Mononuclear cell (primary cell): Measurements from ENCODE around the gene PWP2. TPM values are rescaled to one million over a fixed set of nuclear protein-coding genes. Genes with fewer than 3 reads are reported as not detected.

Experiments
- H3K27me3 ChIP-seq: 2 replicates; pipeline ENCODE4 v1.6.0; 2011; ENCODE audit warnings: low read length, control low read depth; ENCODE audit not compliant: insufficient read depth
- H3K4me1 ChIP-seq: 2 replicates; pipeline ENCODE4 v1.5.1; 2011; ENCODE audit warnings: mild to moderate bottlenecking, low read length, control low read depth; ENCODE audit not compliant: insufficient read depth
- H3K4me3 ChIP-seq: 2 replicates; pipeline ENCODE4 v1.5.1; 2011; ENCODE audit warnings: mild to moderate bottlenecking, low read length, moderate library complexity
- H3K9me3 ChIP-seq: 2 replicates; pipeline ENCODE4 v1.5.1; 2011; ENCODE audit warnings: low read depth, mild to moderate bottlenecking, control low read depth, low read length
- total RNA-seq: library from RNA; depleted of rRNA; stranded (reverse); fragments of >200 nt; gene quantifications from one replicate; pipeline ENCODE4 v1.2.3, GENCODE V29; 2012

PWP2 gene
- total RNA-seq, 1 donor = 9.1 TPM

DNA sequence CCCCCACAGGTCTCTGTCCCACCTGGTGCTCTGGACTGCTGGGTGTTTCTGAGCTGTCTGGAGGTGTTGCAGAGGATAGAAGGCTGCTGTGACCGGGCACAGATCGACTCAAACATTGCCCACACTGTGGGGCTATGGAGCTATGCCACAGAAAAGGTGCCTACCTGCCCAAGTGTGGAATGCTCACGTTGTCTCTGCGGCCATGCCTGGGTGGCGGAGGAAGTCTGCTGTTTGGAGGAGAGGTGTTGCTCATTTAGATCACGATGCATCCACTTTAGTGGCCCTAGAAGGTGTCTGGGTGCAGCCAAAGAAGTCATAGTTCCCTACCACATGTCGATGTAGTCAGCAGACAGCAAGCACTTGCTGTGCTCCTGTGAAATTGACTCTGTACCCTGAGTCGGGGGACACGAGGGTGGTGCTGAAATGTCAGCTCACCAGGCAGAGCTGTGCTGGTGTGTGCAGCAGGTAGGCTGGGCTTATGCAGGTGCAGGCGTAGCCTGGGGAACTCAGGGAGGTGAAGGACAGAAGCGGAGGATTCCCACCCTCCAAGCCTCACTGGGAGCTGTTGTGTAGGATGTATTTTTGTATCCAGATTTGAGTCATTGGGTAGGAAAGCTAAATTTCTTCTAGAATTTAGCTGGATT lies 32.8 kb upstream of the PWP2 start:
- Histone ChIP-seq H3K4me1 (no peaks in the 10 kb centered on the region), H3K27me3 (no peaks in the 10 kb centered on the region), H3K9me3 (no peaks in the 10 kb centered on the region), H3K4me3 (no peak overlapping the region)

DNA sequence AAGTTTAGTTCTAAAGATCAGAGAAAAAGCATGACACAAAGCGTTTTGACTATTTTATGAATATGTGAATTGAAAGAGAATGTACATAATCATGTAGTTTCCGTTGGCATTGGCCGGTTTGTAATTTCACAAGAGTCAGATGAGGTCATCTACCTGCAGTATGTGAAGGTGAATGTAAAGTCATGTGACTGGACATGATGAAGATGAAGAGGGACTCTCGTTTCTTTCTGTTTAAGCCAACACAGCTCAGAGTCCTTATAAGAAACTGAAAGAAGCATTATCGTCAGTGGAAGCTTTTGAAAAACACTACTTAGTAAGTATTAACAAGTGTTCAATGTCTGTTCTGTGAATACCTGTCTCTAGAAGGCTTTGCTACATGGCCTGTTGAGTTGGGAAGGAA lies 30.9 kb upstream of the PWP2 start:
- H3K4me3 ChIP-seq = no peak overlapping the region
- H3K27me3 ChIP-seq = no peaks in the 10 kb centered on the region
- H3K9me3 ChIP-seq = no peaks in the 10 kb centered on the region
- peaks cover 5% of the 10 kb centered on the region for H3K4me1 ChIP-seq

DNA sequence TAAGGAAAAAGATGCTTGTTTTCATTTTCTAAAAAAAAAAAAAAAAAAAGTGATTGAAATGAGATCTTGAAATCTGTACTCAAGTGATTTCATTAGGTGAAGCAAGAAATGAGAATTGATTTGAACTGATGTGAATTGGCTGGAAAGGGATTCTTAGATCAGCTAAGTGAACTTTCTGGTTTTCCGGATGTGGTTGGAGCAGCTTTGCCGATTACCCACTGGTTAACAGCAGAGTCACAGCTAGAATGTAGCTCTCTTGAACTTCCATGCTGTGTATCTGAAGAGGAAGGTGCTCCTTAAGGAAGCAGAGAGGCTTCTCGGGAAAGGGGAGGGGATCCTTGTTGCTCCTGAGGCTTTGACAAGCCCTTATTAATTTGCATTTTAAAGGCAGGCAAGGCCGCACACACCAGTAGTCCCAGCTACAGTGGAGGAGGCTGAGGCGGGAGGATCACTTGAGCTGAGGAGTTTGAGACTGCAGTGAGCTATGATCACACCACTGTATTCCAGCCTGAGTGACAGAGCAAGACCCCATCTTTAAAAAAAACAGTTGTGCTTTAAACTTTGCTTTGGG lies 28.7 kb upstream of the PWP2 start:
- Histone ChIP-seq H3K4me1 (peaks cover 25% of the 10 kb centered on the region), H3K4me3 (no peak overlapping the region), H3K9me3 (no peaks in the 10 kb centered on the region), H3K27me3 (no peaks in the 10 kb centered on the region)

DNA sequence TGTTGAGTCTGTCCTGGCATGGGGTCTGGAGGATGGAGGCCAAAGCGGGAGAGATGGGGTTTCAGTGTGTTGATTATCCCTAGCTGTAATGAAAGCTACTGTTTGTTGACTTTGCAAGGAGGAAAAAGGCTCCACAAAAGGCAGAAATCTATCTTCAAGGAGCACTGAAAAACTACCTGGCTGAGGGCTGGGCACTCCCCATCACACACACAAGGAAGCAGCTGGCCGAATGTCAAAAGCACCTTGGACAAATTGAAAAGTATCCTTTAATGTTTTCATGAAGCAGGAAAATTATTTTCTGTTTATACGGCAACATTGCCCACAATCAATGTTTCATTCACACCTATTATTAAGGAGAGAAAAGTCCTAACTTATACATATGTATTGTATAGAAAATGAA lies 27.8 kb upstream of the PWP2 start:
- Histone ChIP-seq H3K9me3 (no peaks in the 10 kb centered on the region), H3K27me3 (no peaks in the 10 kb centered on the region), H3K4me3 (no peak overlapping the region), H3K4me1 (peaks cover 33% of the 10 kb centered on the region)

DNA sequence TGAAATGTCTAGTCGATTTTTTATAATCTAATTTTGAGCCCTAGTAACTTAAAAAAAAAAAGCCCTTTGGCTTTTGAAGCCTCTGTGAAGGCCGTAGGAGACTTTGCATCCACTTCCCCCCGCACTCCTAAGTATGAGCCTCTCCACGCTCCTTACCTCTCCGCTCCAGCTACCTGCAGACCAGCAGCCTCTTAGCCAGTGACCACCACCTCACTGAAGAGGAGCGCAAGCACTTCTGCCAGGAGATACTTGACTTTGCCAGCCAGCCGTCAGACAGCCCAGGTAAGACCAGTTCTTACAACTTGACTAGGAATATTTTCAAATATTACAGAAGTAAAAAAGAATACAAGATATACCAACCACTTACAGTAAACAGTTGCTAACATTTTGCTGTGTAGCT lies 27.4 kb upstream of the PWP2 start:
- Histone ChIP-seq H3K4me3 (no peak overlapping the region), H3K4me1 (peaks cover 37% of the 10 kb centered on the region), H3K27me3 (no peaks in the 10 kb centered on the region), H3K9me3 (no peaks in the 10 kb centered on the region)

DNA sequence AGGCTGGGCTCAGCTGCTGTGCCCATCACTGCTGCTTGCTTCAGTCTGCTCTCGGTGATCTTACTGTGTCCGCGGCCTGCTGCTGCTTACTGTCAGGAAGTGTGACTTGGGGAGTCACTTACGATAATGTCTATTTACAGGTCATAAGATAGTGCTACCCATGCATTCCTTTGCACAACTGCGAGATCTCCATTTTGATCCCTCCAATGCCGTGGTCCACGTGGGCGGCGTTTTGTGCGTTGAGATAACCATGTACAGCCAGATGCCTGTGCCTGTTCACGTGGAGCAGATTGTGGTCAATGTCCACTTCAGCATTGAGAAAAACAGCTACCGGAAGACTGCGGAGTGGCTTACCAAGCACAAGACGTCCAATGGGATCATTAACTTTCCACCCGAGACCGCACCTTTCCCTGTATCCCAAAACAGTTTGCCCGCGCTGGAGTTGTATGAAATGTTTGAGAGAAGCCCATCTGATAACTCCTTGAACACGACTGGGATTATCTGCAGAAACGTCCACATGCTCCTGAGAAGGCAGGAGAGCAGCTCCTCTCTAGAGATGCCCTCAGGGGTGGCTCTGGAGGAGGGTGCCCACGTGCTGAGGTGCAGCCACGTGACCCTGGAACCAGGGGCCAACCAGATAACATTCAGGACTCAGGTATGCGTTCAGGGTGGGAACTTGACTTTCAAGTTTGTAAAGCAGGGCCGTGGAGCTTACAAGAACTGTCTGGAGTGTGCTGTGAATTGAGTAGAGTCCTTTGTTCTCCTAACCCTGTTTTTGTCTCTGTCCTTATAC lies 24.4 kb upstream of the PWP2 start:
- Histone ChIP-seq H3K4me3 (no peak overlapping the region), H3K4me1 (peaks cover 67% of the 10 kb centered on the region)

DNA sequence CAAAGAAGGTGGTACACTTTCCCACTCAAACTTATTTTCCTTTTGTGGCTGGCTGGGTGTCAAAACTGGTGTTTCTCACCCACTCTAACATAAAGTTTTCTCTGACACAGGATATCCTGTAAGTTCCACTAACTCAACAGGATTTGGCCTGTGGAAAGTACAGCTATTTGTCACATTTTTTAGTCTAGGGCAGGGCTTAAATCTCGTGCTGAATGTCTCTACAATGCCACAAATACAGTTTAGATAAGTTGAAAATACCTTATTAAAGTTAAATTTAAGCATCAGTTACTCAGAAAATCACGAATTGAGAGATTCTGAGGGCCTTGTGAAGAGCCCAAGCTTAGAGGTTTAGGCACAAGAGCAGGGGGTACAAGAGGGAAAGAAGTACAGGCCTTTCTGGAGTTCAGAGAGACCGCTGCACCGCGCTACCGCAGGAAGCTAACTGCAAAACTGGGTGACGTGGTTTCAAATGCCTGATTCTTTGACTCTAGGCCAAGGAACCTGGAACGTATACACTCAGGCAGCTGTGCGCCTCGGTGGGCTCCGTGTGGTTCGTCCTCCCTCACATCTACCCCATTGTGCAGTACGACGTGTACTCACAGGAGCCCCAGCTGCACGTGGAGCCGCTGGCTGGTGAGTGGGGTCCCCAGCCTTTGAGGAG lies 23.4 kb upstream of the PWP2 start:
- Histone ChIP-seq H3K4me1 (peaks cover 77% of the 10 kb centered on the region), H3K9me3 (no peaks in the 10 kb centered on the region), H3K27me3 (no peaks in the 10 kb centered on the region), H3K4me3 (no peak overlapping the region)

More for the DNA sequence above, 24.4 kb upstream of the PWP2 start:
- H3K9me3 ChIP-seq = no peaks in the 10 kb centered on the region
- H3K27me3 ChIP-seq = no peaks in the 10 kb centered on the region

GRCh38 chr21:44084496-44085241 lies 22.5 kb upstream of the PWP2 start:
- H3K27me3 ChIP-seq = no peaks in the 10 kb centered on the region
- no peaks in the 10 kb centered on the region for H3K9me3 ChIP-seq
- peaks cover 86% of the 10 kb centered on the region for H3K4me1 ChIP-seq
- no peak overlapping the region for H3K4me3 ChIP-seq

DNA sequence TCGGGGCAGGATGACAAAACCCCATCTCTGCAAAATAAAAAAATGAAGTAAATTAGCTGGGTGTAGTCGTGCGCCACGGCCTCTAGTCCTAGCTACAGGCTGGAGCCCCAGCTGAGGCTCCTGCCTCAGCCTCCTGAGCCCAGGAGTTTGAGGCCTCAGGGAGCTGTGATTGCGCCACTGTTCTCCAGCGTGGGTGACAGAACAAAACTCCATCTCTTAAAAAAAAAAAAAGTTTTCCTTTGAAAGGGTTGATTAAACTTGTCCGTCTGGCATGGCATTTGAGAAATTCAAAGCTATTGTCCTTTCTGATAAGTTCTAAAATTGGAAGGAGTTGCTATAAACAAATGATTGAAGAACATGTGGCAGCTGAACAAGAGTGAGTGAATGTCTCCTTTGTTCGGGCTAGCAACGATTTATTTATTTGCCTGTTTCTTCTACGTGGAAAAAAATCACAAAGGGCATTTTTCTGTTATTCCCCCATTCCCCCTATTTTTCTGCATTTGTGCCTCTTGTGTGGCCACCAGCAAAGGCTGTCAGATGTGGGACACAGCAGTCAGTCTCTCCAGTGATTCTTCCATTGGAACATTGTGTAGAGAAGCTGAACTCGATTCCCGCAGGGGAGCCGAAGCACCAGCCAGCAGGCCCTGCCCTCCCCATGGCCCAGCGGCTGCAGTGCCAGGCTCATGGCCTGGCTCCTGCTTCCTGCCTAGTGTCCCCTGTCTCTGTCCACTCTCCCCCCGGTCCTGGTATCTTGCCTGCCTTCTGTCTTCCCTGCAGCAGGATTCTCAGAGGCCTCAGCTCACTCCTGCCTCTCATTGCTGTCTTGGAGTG lies 21.5 kb upstream of the PWP2 start:
- no peaks in the 10 kb centered on the region for H3K27me3 ChIP-seq
- H3K4me3 ChIP-seq = no peak overlapping the region
- H3K4me1 ChIP-seq = peaks cover 96% of the 10 kb centered on the region
- no peaks in the 10 kb centered on the region for H3K9me3 ChIP-seq

DNA sequence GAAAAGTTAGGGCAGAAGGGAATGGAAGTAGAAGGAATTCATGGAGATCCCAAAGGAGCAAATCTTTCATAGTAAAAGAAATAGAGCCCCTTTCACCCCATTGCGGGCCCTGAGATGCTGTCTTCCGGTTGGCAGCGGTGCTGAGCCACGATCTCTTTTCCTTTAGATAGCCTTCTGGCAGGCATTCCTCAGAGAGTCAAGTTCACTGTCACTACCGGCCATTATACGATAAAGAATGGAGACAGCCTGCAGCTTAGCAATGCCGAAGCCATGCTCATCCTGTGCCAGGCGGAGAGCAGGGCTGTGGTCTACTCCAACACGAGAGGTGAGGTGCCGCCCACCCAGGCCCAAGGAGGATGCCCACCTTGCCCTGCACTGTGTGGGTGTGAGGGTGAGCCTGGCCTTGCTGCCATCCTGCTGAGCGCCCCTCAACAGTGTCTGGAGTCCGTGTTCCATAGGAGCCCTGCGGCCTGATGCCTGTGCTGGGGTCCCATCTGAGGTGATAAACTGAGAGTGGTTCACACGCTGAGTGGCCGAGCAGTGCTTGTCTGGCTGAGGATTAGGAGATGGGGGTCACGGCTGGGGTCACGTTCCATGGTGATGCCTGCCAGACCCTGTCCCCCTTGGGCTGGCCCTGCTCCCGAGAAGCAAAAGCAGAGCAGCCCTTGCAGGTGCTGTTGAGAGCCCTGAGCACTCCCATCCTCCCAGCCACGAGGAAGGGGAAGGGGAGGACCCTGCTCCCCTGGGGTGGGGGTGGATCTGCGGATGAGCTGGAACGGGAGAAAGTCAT lies 20.4 kb upstream of the PWP2 start:
- Histone ChIP-seq H3K27me3 (no peaks in the 10 kb centered on the region), H3K4me1 (peaks cover 88% of the 10 kb centered on the region), H3K4me3 (no peak overlapping the region), H3K9me3 (no peaks in the 10 kb centered on the region)

GRCh38 chr21:44087426-44088400 lies 19.5 kb upstream of the PWP2 start:
- Histone ChIP-seq H3K9me3 (no peaks in the 10 kb centered on the region), H3K4me1 (peaks cover 79% of the 10 kb centered on the region), H3K4me3 (no peak overlapping the region), H3K27me3 (no peaks in the 10 kb centered on the region)

DNA sequence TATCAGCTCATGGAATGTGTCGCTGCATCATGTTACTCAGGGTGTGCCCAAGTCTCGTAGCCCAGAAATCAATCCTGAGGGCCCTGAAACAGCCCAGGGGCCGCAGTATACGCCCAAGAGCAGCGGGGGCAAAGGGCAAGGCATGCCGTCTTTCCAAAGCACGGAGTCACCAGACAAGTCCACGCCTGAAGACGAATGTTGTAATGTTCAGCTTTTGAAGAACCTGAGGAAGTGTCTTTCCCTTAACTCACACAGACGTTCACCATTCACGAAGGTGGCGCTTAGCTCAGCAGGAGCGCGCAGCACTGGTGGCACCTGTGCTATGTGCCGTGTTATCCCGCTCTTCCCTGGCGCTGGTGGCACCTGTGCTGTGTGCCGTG lies 18.8 kb upstream of the PWP2 start:
- no peak overlapping the region for H3K4me3 ChIP-seq
- no peaks in the 10 kb centered on the region for H3K27me3 ChIP-seq
- H3K9me3 ChIP-seq = no peaks in the 10 kb centered on the region
- peaks cover 73% of the 10 kb centered on the region for H3K4me1 ChIP-seq
